A673 (cell line): ENCODE results near the gene AP1AR.

Experiments used
- EZH2 ChIP-seq: fragments of 200-600 bp; sonication (generic); IDR thresholded peaks from 2 replicates; pipeline ENCODE4 v1.6.1; 2017; ENCODE audit warnings: borderline replicate concordance, low read depth, mild to moderate bottlenecking, mixed read lengths, antibody characterized with exemption, low read length; ENCODE audit not compliant: poor library complexity, severe bottlenecking
- TF ChIP-seq, protein P1 (sequence below): fragments of 300-800, 200-600 bp; sonication (generic); conservative IDR thresholded peaks from 2 replicates; pipeline ENCODE4 v1.5.1; 2017; ENCODE audit warnings: low read depth, mild to moderate bottlenecking, antibody characterized with exemption, low read length, moderate library complexity, mixed read lengths

DNA sequence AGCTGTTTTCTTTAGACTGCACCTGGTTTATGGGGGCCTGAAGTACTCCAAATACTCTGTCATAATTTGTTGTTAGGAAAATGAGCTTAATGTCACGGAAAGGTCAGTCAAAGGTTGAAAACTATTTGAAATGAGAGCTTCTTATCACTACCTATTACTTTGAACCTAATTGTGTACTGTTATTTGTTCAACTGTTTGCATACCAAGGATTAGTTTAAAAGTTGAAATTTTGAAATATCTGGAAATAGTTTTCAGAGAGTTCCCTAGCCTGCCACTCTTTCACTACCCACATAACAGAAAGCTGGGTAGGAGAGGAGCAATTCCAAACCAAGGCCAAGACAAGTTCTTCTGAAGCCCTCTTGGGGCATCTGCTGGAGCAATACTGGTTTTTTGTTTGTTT is 28.0 kb upstream of the AP1AR start:
- TF ChIP-seq, protein P1, sequence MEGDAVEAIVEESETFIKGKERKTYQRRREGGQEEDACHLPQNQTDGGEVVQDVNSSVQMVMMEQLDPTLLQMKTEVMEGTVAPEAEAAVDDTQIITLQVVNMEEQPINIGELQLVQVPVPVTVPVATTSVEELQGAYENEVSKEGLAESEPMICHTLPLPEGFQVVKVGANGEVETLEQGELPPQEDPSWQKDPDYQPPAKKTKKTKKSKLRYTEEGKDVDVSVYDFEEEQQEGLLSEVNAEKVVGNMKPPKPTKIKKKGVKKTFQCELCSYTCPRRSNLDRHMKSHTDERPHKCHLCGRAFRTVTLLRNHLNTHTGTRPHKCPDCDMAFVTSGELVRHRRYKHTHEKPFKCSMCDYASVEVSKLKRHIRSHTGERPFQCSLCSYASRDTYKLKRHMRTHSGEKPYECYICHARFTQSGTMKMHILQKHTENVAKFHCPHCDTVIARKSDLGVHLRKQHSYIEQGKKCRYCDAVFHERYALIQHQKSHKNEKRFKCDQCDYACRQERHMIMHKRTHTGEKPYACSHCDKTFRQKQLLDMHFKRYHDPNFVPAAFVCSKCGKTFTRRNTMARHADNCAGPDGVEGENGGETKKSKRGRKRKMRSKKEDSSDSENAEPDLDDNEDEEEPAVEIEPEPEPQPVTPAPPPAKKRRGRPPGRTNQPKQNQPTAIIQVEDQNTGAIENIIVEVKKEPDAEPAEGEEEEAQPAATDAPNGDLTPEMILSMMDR = no peak
- no peak for TF ChIP-seq EZH2
